ENCODE measurements around the gene DDX10.

- TF ChIP-seq, protein P1, sequence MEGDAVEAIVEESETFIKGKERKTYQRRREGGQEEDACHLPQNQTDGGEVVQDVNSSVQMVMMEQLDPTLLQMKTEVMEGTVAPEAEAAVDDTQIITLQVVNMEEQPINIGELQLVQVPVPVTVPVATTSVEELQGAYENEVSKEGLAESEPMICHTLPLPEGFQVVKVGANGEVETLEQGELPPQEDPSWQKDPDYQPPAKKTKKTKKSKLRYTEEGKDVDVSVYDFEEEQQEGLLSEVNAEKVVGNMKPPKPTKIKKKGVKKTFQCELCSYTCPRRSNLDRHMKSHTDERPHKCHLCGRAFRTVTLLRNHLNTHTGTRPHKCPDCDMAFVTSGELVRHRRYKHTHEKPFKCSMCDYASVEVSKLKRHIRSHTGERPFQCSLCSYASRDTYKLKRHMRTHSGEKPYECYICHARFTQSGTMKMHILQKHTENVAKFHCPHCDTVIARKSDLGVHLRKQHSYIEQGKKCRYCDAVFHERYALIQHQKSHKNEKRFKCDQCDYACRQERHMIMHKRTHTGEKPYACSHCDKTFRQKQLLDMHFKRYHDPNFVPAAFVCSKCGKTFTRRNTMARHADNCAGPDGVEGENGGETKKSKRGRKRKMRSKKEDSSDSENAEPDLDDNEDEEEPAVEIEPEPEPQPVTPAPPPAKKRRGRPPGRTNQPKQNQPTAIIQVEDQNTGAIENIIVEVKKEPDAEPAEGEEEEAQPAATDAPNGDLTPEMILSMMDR (IDR thresholded peaks at IDR 0.05; ENCODE audit: poor library complexity, severe bottlenecking): no peak
- TF ChIP-seq, protein P2, sequence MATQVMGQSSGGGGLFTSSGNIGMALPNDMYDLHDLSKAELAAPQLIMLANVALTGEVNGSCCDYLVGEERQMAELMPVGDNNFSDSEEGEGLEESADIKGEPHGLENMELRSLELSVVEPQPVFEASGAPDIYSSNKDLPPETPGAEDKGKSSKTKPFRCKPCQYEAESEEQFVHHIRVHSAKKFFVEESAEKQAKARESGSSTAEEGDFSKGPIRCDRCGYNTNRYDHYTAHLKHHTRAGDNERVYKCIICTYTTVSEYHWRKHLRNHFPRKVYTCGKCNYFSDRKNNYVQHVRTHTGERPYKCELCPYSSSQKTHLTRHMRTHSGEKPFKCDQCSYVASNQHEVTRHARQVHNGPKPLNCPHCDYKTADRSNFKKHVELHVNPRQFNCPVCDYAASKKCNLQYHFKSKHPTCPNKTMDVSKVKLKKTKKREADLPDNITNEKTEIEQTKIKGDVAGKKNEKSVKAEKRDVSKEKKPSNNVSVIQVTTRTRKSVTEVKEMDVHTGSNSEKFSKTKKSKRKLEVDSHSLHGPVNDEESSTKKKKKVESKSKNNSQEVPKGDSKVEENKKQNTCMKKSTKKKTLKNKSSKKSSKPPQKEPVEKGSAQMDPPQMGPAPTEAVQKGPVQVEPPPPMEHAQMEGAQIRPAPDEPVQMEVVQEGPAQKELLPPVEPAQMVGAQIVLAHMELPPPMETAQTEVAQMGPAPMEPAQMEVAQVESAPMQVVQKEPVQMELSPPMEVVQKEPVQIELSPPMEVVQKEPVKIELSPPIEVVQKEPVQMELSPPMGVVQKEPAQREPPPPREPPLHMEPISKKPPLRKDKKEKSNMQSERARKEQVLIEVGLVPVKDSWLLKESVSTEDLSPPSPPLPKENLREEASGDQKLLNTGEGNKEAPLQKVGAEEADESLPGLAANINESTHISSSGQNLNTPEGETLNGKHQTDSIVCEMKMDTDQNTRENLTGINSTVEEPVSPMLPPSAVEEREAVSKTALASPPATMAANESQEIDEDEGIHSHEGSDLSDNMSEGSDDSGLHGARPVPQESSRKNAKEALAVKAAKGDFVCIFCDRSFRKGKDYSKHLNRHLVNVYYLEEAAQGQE (IDR thresholded peaks at IDR 0.05; ENCODE audit: borderline replicate concordance): no peak
- TF ChIP-seq SMC3 (conservative IDR thresholded peaks at IDR 0.05; ENCODE audit: poor library complexity) (no peak), EZH2 (IDR thresholded peaks at IDR 0.05; ENCODE audit: borderline replicate concordance, insufficient read depth, low read length, poor library complexity, severe bottlenecking) (no peak), MXI1 (conservative IDR thresholded peaks at IDR 0.05; ENCODE audit: poor library complexity, severe bottlenecking) (no peak), POLR2AphosphoS5 (IDR thresholded peaks at IDR 0.05) (no peak)
Measured at GRCh38 chr11:108846009-108846408, 181.1 kb downstream of the DDX10 start.
